SH-SY5Y (cell line): ENCODE measurements around the gene OSBPL2.

Experiments used
- GATA2 ChIP-seq: IDR thresholded peaks from 2 replicates; pipeline ENCODE4 v1.6.1; 2011; ENCODE audit warnings: mild to moderate bottlenecking, low read depth, low read length
- GATA3 ChIP-seq: IDR thresholded peaks from 2 replicates; pipeline ENCODE4 v1.6.1; 2011; ENCODE audit warnings: low read depth, mild to moderate bottlenecking, low read length, moderate library complexity

The OSBPL2 gene

DNA sequence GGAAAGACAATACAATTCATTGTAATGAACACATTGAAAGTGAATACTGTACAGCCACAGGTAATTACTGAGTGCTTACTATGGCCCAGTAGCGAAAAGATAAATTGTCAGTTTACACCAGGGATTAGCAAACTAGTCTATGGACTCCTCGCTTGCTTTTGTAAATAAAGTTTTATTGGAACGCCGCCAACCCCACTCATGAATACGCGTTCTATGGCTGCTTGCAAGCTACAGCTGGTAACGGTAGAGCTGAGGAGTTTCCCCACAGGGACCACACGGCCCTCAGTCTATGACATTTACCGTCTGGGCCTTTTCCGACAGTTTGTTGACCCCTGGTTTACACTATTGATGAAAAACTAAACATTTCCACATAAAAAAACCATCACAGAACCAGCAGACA, 104.6 kb downstream of the OSBPL2 start:
- no peak for TF ChIP-seq GATA2
- TF ChIP-seq GATA3, result no peak

DNA sequence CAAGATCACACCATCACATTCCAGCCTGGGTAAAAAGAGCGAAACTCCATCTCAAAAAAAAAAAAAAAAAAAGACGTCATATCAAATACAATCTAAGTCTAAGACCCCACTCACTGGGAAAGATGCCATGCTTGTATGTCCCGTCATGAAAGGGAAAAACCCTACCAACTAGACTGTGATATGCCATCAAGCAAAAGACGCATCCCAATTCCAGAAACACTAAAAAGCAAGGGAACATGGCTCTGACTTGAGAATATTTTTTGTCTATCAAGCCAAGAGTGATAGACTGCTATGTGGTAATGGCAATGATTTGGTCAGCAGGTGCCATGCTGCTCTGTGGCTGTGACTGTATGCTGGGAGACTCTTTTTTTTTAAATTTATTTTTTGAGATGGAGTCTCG, 105.8 kb downstream of the OSBPL2 start:
- no peak for TF ChIP-seq GATA3
- TF ChIP-seq GATA2, result no peak

DNA sequence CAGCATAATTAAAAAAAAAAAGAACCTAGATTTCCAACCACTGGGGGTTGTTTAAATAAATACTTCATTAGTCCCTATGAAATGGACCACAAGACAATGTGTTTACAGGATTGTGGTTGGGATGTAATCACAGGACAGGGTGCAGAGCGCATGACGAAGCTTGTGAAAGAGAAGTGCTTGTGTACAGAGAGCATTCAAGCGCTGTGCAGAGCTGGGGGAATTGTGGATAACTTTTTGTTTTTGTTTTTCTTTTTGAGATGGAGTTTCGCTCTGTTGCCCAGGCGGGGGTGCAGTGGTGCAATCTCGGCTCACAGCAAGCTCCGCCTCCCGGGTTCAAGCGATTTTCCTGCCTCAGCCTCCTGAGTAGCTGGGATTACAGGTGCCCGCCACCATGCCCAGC, 106.5 kb downstream of the OSBPL2 start:
- TF ChIP-seq GATA2 (no peak), GATA3 (no peak)
